ENCODE data around the gene TM2D3.
"Not testable (repeated sequence)": the region's sequence is repeated elsewhere in the genome, so short reads cannot be mapped to it uniquely, and the experiment has no call there.

The TM2D3 gene

GRCh38 chr15:101654624-101655337, 2.6 kb upstream of the TM2D3 start:
- DNase-seq = not testable (repeated sequence)

DNA sequence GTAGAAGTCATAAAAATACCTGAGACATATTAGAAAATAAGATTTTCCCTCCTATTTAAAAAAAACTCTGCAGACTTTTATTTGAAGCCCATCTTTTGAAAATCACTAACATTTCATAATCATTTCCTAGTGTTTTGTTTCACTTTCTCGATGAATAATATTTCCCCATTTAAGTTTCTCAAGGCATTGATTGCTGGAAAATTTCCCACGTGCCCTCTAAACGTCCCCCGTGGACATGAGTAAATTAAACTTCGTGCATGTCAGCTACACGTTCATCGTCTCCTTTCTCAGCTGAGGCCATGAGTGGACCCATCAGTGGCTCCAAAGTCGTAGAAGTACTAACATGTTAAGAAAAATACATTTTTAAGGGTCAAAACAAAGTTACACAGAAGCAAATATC, 2.0 kb upstream of the TM2D3 start:
- DNase-seq = peak; percentile 73 to 90 (median 84)

GRCh38 chr15:101652786-101653430, 727 bp upstream of the TM2D3 start:
- DNase-seq = no peak

DNA sequence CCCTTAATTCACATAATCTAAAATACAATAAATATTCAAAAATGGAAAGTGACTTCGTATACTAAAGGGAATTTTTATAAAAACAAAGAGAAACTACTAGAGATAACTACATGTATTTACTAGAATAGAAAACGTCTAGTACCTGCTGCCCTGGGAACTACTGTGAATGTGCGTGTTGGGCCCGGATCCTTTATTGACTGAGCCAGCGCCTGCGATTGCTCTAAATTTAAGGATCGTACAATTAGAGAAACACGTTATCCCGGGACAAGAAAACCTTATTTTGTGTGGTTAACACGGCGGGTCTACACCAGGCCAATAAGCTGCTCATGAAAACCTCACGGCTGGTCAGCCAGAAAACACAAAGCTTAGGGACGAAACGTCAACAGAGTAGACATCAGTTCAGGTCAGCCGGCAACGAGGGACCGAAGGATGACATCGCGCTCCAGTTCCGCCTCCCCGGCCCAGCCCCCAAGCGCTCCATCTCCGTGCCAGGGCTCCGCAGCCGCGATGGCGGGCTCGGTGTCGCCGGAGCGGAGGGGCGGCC, 555 bp downstream of the TM2D3 start:
- no peak for DNase-seq

DNA sequence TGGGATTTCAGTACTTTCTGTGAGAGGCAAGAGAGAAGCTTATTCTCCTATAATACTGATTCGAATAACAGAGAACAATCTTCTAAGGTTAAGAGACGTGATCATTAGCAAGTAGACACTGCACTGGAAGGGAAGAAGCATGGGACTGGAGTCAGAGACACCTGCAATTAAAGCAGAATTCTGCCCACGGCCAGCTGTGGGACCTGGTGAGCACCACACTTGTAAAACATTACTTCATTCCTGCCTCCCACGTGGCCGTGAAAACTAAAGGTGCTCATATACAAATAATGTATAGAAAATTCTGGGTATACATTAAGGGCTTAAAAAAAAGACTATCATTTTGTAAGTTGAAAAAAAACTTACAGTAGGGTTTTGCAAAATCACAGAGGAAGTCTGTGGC, 2.0 kb downstream of the TM2D3 start:
- no peak for DNase-seq

DNA sequence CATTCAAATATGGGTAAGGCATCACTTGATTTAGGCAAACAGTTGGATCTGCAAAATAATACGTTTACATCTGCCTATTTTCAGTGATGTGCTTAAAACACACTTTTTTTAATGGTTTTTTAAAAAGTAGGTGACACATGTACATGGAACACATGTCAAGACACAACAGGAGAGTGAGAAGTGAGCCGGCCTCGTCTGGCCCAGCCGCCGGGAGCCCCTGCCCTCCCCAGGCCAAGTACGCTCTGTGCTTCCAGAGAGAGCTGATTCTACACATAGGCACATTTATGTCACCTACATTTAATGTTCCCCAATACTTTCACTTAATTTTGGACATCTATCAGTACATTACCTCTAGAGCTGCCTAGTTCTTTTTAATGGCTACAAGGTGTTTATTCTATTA, 3.8 kb downstream of the TM2D3 start:
- no peak for DNase-seq

DNA sequence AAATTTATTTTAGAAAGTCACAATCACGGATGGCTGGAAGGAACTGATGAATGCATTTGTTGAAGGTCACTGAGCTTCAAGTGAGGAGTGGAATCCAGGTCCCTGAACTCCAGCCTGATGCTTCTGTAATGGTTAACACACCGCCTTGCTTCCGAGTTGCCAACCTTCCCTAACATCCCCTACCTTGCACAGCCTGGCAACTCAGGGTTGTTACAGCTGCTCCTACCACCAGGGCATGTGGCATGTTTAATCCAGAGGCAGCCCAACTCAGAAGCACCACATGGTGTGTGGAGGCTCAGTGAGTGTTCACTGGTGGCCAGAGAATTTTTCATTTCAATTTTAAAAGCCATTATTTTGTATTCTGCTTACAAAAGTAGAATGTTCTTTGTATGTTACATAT, 4.9 kb downstream of the TM2D3 start:
- no peak for DNase-seq

GRCh38 chr15:101646672-101647071, 5.5 kb downstream of the TM2D3 start:
- no peak for DNase-seq

DNA sequence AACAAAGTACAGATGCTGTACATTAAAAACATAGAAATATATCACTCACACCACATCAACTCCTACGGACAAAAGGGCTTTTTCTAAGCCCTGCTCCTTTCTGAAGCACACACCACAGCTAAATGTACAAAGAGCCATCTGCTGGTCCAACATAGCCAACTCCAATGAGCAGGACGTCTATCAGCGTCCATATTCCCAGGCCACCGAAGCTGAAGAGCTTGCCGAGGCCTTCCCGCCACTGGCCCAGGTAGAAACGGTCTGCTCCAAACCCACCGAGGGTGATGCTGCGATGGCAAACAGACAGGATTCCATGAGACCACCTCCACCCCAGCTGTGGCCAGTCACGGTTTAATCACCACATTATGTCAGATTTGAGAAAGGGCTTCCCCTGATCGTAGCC, 9.8 kb downstream of the TM2D3 start:
- DNase-seq = no peak

GRCh38 chr15:101641894-101642293, 10.3 kb downstream of the TM2D3 start:
- peak; percentile 56 to 82 (median 75) for DNase-seq

- peak; percentile 80 to 92 (median 91) for DNase-seq
These were observed 10.9 kb downstream of the TM2D3 start for GRCh38 chr15:101641129-101641764.

DNA sequence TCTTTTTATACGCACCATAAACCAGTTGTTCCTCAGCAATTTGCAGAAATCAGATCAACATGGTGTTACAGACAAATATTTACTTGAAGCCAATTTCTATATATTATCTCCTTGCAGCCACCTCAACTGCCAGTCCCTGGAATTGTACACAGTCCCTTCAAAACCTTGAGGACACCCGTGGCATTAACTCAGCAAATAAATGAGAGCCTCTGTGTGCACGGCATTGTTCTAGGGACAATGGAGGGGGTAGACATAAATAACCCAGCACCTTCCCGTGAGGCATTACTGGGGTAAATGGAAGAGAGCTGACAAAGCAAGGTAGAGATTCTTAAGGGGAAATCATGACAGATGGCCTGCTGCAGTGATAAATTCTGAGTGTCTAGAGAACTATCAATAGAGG, 12.5 kb downstream of the TM2D3 start:
- DNase-seq = no peak

- no peak for DNase-seq
These were observed 14.3 kb downstream of the TM2D3 start for GRCh38 chr15:101637919-101638318.

DNA sequence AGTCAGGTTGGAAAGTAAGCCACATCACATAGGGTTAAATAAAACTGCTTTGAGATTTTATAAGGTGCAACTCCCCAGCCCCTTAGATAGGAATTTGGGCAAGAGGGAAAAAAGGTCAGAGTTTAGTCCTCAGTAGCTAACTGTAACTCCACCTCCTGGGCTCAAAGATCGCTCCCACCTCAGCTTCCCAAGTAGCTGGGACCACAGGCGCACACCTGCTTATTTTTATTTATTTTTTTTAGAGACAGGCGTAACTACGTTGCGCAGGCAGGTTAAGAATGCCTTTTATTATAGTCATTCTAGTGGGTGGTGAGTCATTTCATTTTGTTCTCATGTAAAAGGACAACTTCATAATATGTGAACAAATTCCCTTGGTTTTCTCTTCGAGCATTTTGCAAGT, 14.7 kb downstream of the TM2D3 start:
- no peak for DNase-seq

DNA sequence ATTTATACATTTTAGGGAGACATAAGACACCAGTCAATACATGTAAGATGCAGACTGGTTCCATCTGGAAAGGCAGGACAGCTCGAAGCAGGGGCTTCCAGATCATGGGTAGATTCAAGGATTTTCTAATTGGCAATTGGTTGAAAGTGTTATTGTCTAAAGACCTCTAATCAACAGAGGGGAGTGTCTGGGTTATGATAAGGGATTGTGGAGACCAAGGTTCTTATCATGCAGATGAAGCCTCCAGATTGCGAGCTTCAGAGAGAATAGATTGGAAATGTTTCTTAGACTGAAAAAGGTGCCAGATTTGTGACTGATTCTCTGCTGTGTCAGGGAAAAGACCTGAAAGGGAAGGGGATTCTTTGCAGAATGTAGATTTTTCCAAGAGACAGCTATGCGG, 15.1 kb downstream of the TM2D3 start:
- no peak for DNase-seq

DNA sequence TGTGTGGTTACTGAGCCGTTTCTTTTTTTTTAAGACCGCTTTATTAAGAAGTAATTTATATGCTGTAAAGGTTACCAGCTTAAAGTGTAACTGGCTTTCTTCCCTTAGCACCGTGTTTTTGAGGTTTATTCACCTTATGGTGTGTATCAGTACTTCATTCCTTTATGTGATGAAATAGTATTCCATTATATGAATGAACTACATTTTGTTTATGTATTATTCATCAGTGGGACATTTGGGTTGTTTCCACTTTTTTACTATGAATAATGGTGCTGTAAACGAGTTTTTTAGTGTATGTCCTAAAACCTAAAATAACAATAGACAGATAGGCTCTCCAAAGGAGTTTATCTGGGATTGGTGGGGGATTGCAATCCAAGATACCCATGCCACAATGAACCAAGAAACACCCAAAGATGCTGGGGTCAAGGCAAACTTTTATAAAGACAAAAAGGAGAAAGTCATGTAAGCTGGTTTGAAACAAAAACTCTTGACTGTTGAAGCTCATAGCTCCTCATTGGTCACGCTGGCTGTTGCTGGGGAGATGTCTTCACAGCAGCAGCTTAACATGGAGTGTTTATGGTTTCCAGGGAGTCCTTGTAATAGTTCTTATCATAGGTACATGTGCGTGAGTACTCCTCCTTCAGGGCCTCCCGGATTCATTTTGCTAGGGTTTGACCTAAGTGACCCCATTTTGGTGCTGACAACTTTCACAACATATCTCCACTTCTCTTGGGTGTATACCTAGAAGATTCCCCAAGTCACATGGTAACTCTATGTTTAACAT, 16.0 kb downstream of the TM2D3 start:
- DNase-seq = no peak

GRCh38 chr15:101633356-101633755, 18.8 kb downstream of the TM2D3 start:
- no peak for DNase-seq

GRCh38 chr15:101626729-101627128, 25.5 kb downstream of the TM2D3 start:
- DNase-seq = not testable (repeated sequence)

DNA sequence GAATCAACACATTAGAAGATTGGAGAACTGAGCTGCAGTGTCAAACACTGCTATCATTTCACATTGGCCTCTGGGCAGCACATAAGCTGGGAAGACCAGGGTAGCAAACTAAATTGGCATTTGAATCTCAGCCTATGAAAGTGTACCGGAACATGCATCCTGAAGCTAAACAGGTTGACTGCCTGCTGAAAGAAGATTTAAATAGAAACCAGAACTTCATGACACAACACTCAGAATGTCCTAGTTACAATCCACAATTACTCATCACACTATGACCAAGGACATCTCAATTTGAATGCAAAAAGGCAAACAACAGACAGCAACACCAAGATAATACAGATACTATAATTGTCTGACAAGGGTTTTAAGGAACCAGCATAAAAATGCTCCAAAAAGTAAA, 26.2 kb downstream of the TM2D3 start:
- DNase-seq = no peak

DNA sequence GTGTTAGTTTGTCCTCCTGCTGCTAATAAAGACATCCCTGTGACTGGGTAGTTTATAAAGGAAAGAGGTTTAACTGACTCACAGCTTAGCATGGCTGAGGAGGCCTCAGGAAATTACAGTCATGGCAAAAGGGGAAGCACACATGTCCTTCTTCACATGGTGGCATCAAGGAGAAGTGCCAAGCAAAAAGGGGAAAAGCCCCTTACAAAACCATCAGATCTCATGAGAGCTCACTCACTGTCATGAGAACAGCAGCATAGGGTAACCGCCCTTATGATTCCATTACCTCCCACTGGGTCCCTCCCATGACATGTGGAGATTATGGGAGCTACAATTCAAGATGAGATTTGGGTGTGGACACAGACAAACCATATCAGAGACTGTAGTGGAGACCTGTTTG, 27.0 kb downstream of the TM2D3 start:
- peak; percentile 62 to 83 (median 76) for DNase-seq

DNA sequence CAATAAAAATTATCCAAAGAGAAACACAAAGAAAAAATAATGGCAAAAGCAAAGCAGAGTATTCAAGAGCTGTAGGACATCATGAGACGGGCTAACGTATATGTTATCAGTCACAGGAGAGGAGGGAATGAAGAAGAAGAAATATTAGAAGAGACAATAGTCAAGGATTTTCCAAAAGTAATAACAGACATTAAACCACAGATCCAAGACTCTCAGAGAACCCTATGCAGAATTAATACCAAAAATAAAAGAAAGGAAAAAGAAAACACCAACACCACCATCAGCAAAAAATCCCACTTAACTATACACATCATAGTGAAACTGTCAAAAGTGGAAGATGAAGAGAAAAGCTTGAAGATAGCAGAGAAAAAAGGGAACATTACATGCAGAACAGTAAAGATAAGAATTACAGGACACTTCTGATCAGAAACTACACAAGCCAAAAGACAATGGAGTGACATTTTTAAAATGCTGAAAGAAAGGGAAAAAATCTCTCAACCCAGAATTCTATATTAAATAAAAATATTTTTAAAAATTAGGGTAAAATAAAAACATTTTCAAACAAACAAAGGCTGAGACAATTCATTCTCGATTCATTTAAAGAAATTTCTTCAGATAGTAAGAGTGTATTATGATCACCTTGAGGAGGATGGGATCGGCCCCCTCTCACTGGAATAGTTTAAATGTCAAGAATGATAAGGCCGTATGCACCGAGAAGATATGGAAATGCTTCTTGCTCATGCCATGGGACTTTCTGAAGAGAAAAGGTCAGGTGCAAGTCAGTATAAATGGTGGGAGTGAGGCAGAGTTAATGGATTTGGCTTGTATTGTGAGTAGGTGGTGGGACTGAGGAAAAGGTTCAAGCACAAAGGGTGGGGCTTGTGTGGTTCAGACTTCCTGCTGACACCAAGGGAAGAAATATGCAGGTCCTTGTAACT, 28.5 kb downstream of the TM2D3 start:
- no peak for DNase-seq

- DNase-seq = no peak
These were observed 30.2 kb downstream of the TM2D3 start for GRCh38 chr15:101621961-101622360.

Data from suppressor macrophage treated with lipopolysaccharide for 1 hour (primary cell).